Cardiac fibroblast (primary cell): ENCODE measurements around the gene SUGCT.
"Not testable (repeated sequence)": the region's sequence is repeated elsewhere in the genome, so short reads cannot be mapped to it uniquely, and the experiment has no call there.

Source experiments
- DNase-seq, 2 donors: peaks; one replicate each; pipeline versions ENCODE4 v3.0.0 to v3.0.0-alpha.2; 2010; ENCODE audit warnings: low read depth in 2 of 2
- H3K4me3 ChIP-seq, 2 donors: replicated peaks in 1 of 2; 1 replicate in 1 of 2; 2 replicates in 1 of 2; pipeline ENCODE4 v1.5.1; 2011; ENCODE audit warnings: low read depth in 2 of 2, low read length in 2 of 2, mild to moderate bottlenecking in 2 of 2, moderate library complexity in 1 of 2
- CTCF ChIP-seq: IDR thresholded peaks from one replicate; pipeline ENCODE4 v1.5.1; 2011; ENCODE audit warnings: low read depth, mild to moderate bottlenecking, low read length, inconsistent platforms

Gene SUGCT

GRCh38 chr7:40263752-40264390 is 129.1 kb downstream of the SUGCT start:
- H3K4me3 ChIP-seq: no peak overlapping the region
- TF ChIP-seq CTCF: no peak
- DNase-seq: no peak

GRCh38 chr7:40267583-40267982 is 132.8 kb downstream of the SUGCT start:
- no peak for TF ChIP-seq CTCF
- no peak overlapping the region for H3K4me3 ChIP-seq

GRCh38 chr7:40268810-40269209 is 134.0 kb downstream of the SUGCT start:
- DNase-seq, H3K4me3 ChIP-seq: not testable (repeated sequence)

More at GRCh38 chr7:40267583-40267982, 132.8 kb downstream of the SUGCT start:
- DNase-seq: no peak

GRCh38 chr7:40276061-40276460 is 141.3 kb downstream of the SUGCT start:
- H3K4me3 ChIP-seq: no peak overlapping the region
- no peak for DNase-seq
- TF ChIP-seq CTCF: no peak

GRCh38 chr7:40279991-40280390 is 145.2 kb downstream of the SUGCT start:
- no peak for TF ChIP-seq CTCF
- no peak overlapping the region for H3K4me3 ChIP-seq
- DNase-seq: no peak

- H3K4me3 ChIP-seq: no peak overlapping the region
- no peak for DNase-seq
- no peak for TF ChIP-seq CTCF
Observed at GRCh38 chr7:40282858-40283257, 148.1 kb downstream of the SUGCT start.

GRCh38 chr7:40283391-40283790 is 148.6 kb downstream of the SUGCT start:
- no peak for DNase-seq
- H3K4me3 ChIP-seq: no peak overlapping the region
- no peak for TF ChIP-seq CTCF
